Measurements from ENCODE around the gene NACA2.

- TF ChIP-seq CTCF (IDR thresholded peaks at IDR 0.05; ENCODE audit: borderline replicate concordance, extremely low read depth, low read length, poor library complexity, severe bottlenecking), result no peak
- no peak for TF ChIP-seq EZH2 (IDR thresholded peaks at IDR 0.05; ENCODE audit: borderline replicate concordance, low read depth, low read length, severe bottlenecking)
Observed at GRCh38 chr17:61618950-61619349, 27.9 kb upstream of the NACA2 start.

Measured in DND-41 (cell line).